Measurements from ENCODE around the gene COPA.

Gene COPA

GRCh38 chr1:160360227-160360695 lies 17.2 kb upstream of the COPA start:
- TF ChIP-seq PATZ1 (CRISPR knock-in tag; IDR thresholded peaks at IDR 0.05; ENCODE audit: borderline replicate concordance) (no peak), ESRRG (CRISPR knock-in tag; IDR thresholded peaks at IDR 0.05) (no peak), GLIS3 (CRISPR knock-in tag; IDR thresholded peaks at IDR 0.05) (no peak), ISL1 (CRISPR knock-in tag; IDR thresholded peaks at IDR 0.05) (no peak), ZC3H10 (CRISPR knock-in tag; IDR thresholded peaks at IDR 0.05) (no peak), CREB5 (CRISPR knock-in tag; IDR thresholded peaks at IDR 0.05; ENCODE audit: low read depth) (no peak), TCF4 (CRISPR knock-in tag; IDR thresholded peaks at IDR 0.05; ENCODE audit: borderline replicate concordance) (no peak)
- ATAC-seq = no peak

GRCh38 chr1:160359559-160360226 lies 16.6 kb upstream of the COPA start:
- ATAC-seq = no peak; the same call in 2 of the 3 replicates

GRCh38 chr1:160358073-160358472 lies 15.0 kb upstream of the COPA start:
- ATAC-seq = no peak
- TF ChIP-seq POU6F1 (CRISPR knock-in tag; IDR thresholded peaks at IDR 0.05; ENCODE audit: borderline replicate concordance, low read depth) (no peak), TOX (CRISPR knock-in tag; IDR thresholded peaks at IDR 0.05; ENCODE audit: borderline replicate concordance) (no peak), TCF4 (CRISPR knock-in tag; IDR thresholded peaks at IDR 0.05; ENCODE audit: borderline replicate concordance) (no peak), SNAI2 (CRISPR knock-in tag; IDR thresholded peaks at IDR 0.05) (no peak), ZFP3 (CRISPR knock-in tag; IDR thresholded peaks at IDR 0.05) (no peak), CSDC2 (CRISPR knock-in tag; IDR thresholded peaks at IDR 0.05) (no peak), ZNF8 (CRISPR knock-in tag; IDR thresholded peaks at IDR 0.05) (no peak), PATZ1 (CRISPR knock-in tag; IDR thresholded peaks at IDR 0.05; ENCODE audit: borderline replicate concordance) (no peak), OSR1 (CRISPR knock-in tag; IDR thresholded peaks at IDR 0.05) (no peak), BACH2 (CRISPR knock-in tag; IDR thresholded peaks at IDR 0.05; ENCODE audit: borderline replicate concordance) (no peak)

More at GRCh38 chr1:160359559-160360226, 16.6 kb upstream of the COPA start:
- TF ChIP-seq SNAI2 (CRISPR knock-in tag; IDR thresholded peaks at IDR 0.05) = no peak

- no peak for ATAC-seq
- no peak for TF ChIP-seq ZFP3 (CRISPR knock-in tag; IDR thresholded peaks at IDR 0.05)
- no peak for TF ChIP-seq ZNF565 (CRISPR knock-in tag; conservative IDR thresholded peaks at IDR 0.05; ENCODE audit: low read depth)
- no peak for TF ChIP-seq RARB (CRISPR knock-in tag; IDR thresholded peaks at IDR 0.05)
- no peak for TF ChIP-seq CREB5 (CRISPR knock-in tag; IDR thresholded peaks at IDR 0.05; ENCODE audit: low read depth)
- TF ChIP-seq ZNF8 (CRISPR knock-in tag; IDR thresholded peaks at IDR 0.05) = no peak
Measured at GRCh38 chr1:160357286-160358002, 14.4 kb upstream of the COPA start.
